ENCODE data around the gene NFKB1.
"Not testable (repeated sequence)": the region's sequence is repeated elsewhere in the genome, so short reads cannot be mapped to it uniquely, and the experiment has no call there.

Gene NFKB1

DNA sequence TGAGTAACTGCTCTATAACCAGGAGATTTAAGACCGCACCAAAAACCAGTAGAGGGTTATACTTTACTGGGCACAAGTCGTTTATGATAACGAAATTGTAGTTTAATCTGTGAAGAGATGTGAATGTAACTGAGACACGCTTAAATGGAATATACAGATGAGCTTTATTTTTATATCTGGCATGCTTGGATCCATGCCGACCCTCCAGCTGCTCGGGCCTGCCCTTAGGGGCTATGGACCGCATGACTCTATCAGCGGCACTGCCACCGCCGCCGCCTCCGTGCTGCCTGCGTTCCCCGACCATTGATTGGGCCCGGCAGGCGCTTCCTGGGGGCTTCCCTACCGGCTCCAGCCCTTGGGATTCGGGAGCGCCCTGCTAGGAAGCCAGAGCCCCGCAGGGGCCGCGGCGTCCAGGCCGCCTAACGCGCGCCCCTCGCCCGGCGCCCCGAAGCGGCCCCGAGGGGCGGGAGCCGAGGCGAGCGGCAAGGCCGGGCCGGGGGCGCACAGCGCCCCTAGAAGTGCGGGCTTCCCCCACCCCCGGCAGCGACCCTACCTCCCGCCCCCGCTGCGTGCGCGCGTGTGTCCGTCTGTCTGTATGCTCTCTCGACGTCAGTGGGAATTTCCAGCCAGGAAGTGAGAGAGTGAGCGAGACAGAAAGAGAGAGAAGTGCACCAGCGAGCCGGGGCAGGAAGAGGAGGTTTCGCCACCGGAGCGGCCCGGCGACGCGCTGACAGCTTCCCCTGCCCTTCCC lies at the start of gene NFKB1:
Gene NFKB1, plus strand, starts transcription at position 664 of the 751 bp plus-strand sequence. CDS start 24,160 bp downstream, outside the sequence.
- peak; percentile 92 to 94 for DNase-seq

- DNase-seq: no peak
Measured at GRCh38 chr4:102452854-102453253, 48.3 kb upstream of the NFKB1 start.

DNA sequence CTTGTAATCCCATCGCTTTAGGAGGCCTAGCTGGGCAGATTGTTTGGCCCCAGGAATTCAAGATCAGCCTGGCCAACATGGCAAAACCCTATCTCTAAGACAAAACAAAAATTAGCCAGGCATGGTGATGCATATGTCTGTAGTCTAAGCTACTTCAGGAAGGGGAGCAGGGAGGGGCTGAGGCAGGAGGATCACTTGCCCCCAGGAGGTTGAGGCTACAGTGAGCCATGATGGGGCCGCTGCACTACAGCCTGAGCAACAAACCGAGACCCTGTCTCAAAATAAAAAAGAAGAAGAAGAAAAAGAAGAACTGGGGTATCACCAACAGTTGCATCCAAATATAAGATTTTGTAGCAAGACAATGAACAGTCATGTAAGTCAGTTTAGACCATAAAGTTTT lies 47.3 kb upstream of the NFKB1 start:
- DNase-seq: no peak

- DNase-seq: no peak
Measured at GRCh38 chr4:102454268-102454667, 46.9 kb upstream of the NFKB1 start.

- DNase-seq: no peak
Measured at GRCh38 chr4:102454981-102455685, 46.0 kb upstream of the NFKB1 start.

DNA sequence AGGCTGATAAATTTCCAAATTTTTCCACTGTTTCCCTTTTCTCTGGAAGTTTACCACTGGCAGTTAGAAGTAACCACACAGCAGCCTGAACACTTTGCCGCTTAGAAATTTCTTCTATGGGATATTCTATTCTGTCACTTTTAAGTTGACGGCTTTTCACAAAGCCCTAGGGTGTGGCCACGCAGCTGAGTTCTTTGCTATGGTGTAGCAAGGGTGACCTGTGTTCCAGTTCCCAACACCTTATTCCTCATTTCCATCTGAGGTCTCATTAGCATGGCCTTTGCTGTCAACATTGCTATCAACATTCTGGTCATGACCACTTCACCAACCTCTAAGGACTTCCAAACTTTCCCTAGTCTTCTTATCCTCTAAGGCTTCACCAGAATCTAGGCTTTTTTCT lies 45.4 kb upstream of the NFKB1 start:
- DNase-seq: no peak

- DNase-seq: no peak
Measured at GRCh38 chr4:102466298-102466697, 34.9 kb upstream of the NFKB1 start.

DNA sequence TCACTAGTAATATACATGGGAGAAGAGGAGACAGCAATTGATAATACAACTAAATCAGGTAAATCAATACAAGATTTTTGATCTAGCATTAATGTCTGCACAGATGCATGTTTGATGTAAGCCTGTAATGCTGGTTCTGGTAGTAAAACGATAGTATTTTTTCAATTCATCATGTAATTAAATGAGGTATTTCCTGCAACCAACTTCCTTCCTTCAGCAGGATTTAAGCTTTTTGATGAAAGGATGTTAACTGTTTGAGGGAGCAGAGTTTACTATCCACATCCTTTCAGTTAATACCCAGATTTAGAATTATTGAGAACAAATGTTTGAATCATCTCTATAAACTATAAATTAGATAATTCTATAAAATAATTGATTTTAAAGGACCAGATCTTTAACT lies 31.4 kb upstream of the NFKB1 start:
- DNase-seq: no peak

DNA sequence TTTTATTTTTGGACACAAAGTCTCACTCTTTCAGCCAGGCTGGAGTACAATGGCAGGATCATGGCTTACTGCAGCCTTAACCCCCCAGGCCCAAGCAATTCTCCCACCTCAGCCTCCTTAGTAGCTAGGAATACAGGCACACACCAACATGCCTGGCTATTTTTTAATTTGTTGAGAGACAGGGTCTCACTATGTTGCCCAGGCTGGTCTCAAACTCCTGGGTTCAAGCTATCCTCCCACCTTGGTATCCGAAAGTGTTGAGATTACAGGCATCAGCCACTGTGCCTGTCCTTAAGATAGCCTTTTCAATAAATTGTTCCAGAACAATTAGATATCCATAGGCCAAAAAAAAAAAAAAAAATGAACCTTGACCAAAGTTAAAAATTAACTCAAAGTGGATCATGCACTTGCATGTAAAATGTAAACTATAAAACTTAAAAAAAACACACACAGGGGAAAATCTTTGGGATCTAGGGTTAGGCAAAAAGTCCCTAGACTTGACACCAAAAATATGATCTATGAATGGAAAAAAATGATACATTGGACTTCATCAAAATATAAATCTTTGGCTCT lies 28.6 kb upstream of the NFKB1 start:
- DNase-seq: no peak

- DNase-seq: no peak
Measured at GRCh38 chr4:102473476-102473875, 27.7 kb upstream of the NFKB1 start.

DNA sequence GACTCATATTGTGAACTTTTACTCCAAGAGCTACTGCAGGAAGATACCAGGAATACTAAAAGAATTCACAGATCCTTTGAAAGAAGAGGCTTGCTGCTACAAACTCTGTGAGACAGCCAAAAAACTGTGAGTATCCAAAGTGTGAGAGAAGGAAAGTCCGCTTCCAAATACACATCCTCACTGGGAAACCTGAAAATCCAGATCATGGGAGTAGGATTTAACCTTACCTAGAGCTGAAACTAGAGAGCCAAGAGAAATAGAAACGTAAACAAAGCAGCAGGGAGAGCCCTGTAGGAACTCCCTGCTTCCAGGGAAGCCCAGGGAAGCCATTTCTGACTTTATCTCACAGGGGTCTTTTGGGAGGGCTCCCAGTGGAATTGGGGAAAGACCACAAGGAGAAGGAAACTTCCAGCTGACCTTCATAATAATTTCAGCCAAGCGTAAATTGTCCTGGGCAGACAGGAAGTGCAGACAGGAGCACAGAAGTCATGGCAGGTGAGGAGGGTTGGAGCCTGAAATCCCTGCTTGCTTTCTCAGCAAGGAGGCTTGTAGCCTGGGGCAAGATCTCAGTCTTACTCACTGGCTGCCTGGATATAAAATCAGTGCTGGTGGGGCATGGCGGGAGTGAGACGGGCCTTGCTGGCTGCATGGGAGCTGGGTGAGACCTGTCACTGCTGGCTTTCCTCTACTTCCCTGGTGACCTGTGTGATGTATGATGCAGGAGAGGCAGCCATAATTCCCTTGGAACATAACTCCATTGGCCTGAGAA lies 26.2 kb upstream of the NFKB1 start:
- DNase-seq: no peak

- DNase-seq: no peak
Measured at GRCh38 chr4:102477657-102478056, 23.5 kb upstream of the NFKB1 start.

- DNase-seq: no peak
Measured at GRCh38 chr4:102478186-102478585, 23.0 kb upstream of the NFKB1 start.

GRCh38 chr4:102479832-102480231 lies 21.3 kb upstream of the NFKB1 start:
- DNase-seq: not testable (repeated sequence)

DNA sequence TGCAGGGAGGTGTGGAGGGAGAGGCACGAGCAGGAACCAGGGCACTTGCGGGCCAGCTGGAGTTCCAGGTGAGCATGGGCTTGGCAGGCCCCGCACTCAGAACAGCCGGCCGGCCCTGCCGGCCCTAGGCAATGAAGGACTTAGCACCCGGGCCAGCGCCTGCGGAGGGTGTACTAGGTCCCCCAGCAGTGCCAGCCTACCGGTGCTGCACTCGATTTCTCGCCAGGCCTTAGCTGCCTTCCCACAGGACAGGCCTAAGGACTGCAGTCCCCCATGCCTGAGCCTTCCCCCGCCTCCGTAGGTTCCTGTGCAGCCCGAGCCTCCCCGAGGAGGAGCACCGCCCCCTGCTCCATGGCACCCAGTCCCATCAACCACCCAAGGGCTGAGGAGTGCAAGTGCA lies 18.0 kb upstream of the NFKB1 start:
- no peak for DNase-seq

DNA sequence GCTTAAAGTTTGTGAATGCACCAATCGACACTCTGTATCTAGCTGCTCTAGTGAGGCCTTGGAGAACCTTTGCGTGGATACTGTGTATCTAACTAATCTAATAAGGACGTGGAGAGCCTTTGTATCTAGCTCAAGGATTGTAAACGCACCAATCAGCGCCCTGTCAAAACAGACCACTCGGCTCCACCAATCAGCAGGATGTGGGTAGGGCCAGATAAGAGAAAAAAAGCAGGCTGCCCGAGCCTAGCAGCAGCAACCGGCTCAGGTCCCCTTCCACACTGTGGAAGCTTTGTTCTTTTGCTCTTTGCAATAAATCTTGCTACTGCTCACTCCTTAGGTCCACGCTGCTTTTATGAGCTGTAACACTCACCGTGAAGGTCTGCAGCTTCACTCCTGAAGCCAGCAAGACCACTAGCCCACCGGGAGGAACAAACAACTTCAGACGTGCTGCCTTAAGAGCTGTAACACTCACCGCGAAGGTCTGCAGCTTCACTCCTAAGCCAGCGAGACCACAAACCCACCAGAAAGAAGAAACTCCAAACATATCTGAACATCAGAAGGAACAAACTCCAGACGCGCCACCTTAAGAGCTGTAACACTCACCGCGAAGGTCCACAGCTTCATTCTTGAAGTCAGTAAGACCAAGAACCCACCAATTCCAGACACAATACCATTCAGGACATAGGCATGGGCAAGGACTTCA lies 17.0 kb upstream of the NFKB1 start:
- DNase-seq: not testable (repeated sequence)

DNA sequence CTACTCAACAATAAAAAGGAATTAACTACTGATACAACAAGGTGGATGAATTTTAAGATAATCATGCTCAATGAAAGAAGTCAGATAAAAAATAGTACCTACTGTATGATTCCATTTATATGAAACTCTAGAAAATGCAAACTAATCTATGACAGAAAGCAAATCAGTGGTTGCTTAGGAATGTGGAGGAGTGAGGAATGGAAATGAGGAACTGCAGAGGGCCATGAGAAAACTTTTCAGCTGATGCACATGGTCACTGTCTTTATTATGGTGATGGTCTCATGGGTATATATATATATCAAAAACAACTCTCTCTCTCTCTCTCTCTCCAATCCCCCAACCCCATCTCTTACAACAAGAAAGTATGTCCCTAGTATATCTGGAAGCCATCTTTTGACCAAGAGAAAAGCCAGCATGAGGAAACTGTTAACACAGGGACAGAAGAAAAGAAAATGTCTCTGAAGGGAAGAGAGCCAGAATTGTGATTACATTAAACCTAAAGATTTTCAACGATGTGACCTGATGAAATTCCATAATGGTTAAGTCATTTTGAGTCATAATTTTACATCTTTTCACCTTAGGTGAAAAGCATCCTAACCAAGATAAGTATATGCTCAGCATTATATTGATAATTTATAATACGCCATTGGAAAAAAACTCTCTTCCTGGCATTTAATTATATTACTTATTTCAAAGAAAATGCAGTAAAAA lies 8.5 kb upstream of the NFKB1 start:
- no peak for DNase-seq

GRCh38 chr4:102493257-102493656 lies 7.9 kb upstream of the NFKB1 start:
- no peak for DNase-seq

GRCh38 chr4:102493794-102494193 lies 7.4 kb upstream of the NFKB1 start:
- DNase-seq: no peak

GRCh38 chr4:102494603-102495002 lies 6.6 kb upstream of the NFKB1 start:
- DNase-seq: no peak

DNA sequence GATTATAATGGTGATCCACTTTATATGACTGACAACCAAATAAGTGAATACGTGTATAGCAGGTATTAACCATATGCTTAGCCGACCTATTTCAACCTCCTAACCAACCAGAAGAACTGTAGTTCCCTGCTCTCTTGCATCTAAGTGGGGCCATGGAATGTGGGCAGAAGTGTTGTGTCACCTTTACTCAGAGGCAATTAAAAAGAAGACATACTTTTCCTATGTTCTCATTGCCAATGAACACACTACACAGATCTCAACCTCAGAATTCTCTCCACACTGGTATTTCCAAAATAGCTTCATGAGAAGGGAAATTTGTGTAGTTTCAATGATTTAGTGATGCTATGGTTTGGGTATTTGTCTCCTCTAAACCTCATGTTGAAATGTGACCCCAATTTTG lies 3.2 kb upstream of the NFKB1 start:
- DNase-seq: no peak

DNA sequence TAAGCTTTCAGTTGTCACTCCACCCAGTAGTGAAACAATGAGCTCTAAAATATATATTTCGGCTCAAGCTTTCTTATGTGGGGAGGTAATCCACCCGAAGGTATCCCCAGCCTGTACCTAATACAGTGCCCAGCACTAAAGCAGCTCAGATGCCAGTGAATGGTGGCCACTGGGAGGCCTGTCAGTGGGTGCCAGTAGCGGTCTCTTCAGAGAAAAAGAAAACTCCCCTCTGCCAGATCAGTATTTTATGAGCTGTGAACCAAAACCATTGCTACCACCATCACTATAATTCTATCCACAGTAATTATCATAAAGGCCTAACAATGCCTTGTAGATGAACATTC lies 835 bp upstream of the NFKB1 start:
- peak; percentile 43 to 73 for DNase-seq

DNA sequence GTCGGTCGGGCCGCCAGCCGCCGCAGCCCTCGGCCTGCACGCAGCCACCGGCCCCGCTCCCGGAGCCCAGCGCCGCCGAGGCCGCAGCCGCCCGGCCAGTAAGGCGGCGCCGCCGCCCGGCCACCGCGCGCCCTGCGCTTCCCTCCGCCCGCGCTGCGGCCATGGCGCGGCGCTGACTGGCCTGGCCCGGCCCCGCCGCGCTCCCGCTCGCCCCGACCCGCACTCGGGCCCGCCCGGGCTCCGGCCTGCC lies 213 bp downstream of the NFKB1 start:
- DNase-seq: no peak

Measured in CD4-positive, alpha-beta T cell treated with Interferon alpha-2 for 1 hour (primary cell).